ENCODE data around the gene COA6.
"Not testable (repeated sequence)": the region's sequence is repeated elsewhere in the genome, so short reads cannot be mapped to it uniquely, and the experiment has no call there.

Gene COA6

GRCh38 chr1:234372011-234372757, 1.1 kb upstream of the COA6 start:
- Histone ChIP-seq H3K27me3 (ENCODE audit: control insufficient read depth, insufficient read depth, low read length) (peaks cover 6% of the 10 kb centered on the region), H3K9me3 (ENCODE audit: control insufficient read depth, low read depth, low read length) (no peaks in the 10 kb centered on the region), H3K4me3 (ENCODE audit: low read length) (peak overlapping the region; percentile 100), H3K27ac (ENCODE audit: low read length) (no peak overlapping the region), H3K4me1 (ENCODE audit: control insufficient read depth, low read depth, low read length) (peaks cover 4% of the 10 kb centered on the region), H3K9ac (ENCODE audit: low read length) (peak overlapping the region; percentile 90), H3K36me3 (ENCODE audit: control insufficient read depth, low read depth, low read length) (peaks cover 15% of the 10 kb centered on the region)

GRCh38 chr1:234373959-234374254, 651 bp downstream of the COA6 start:
- Histone ChIP-seq H3K9me3 (ENCODE audit: control insufficient read depth, low read depth, low read length) (no peaks in the 10 kb centered on the region), H3K4me3 (ENCODE audit: low read length) (peak overlapping the region; percentile 100), H3K36me3 (ENCODE audit: control insufficient read depth, low read depth, low read length) (peaks cover 29% of the 10 kb centered on the region), H3K9ac (ENCODE audit: low read length) (peak overlapping the region; percentile 90), H3K27me3 (ENCODE audit: control insufficient read depth, insufficient read depth, low read length) (peaks cover 3% of the 10 kb centered on the region), H3K27ac (ENCODE audit: low read length) (no peak overlapping the region), H3K4me1 (ENCODE audit: control insufficient read depth, low read depth, low read length) (peaks cover 4% of the 10 kb centered on the region)

- Histone ChIP-seq H3K27me3 (ENCODE audit: control insufficient read depth, insufficient read depth, low read length) (no peaks in the 10 kb centered on the region), H3K4me1 (ENCODE audit: control insufficient read depth, low read depth, low read length) (peaks cover 4% of the 10 kb centered on the region), H3K9ac (ENCODE audit: low read length) (no peak overlapping the region), H3K9me3 (ENCODE audit: control insufficient read depth, low read depth, low read length) (no peaks in the 10 kb centered on the region), H3K4me3 (ENCODE audit: low read length) (no peak overlapping the region), H3K36me3 (ENCODE audit: control insufficient read depth, low read depth, low read length) (peaks cover 45% of the 10 kb centered on the region), H3K27ac (ENCODE audit: low read length) (no peak overlapping the region)
These were observed 2.4 kb downstream of the COA6 start for GRCh38 chr1:234375672-234376071.

- not testable (repeated sequence) for H3K9ac ChIP-seq (ENCODE audit: low read length); H3K27me3 ChIP-seq (ENCODE audit: control insufficient read depth, insufficient read depth, low read length); H3K27ac ChIP-seq (ENCODE audit: low read length); H3K4me1 ChIP-seq (ENCODE audit: control insufficient read depth, low read depth, low read length); H3K4me3 ChIP-seq (ENCODE audit: low read length); H3K9me3 ChIP-seq (ENCODE audit: control insufficient read depth, low read depth, low read length)
- peaks cover 52% of the 10 kb centered on the region for H3K36me3 ChIP-seq (ENCODE audit: control insufficient read depth, low read depth, low read length)
These were observed 6.4 kb downstream of the COA6 start for GRCh38 chr1:234379591-234380109.

GRCh38 chr1:234381699-234382555, 8.7 kb downstream of the COA6 start:
- Histone ChIP-seq H3K27me3 (ENCODE audit: control insufficient read depth, insufficient read depth, low read length) (no peaks in the 10 kb centered on the region), H3K36me3 (ENCODE audit: control insufficient read depth, low read depth, low read length) (peaks cover 37% of the 10 kb centered on the region), H3K27ac (ENCODE audit: low read length) (no peak overlapping the region)

GRCh38 chr1:234386122-234386521, 12.9 kb downstream of the COA6 start:
- Histone ChIP-seq H3K4me3 (ENCODE audit: low read length) (no peak overlapping the region), H3K4me1 (ENCODE audit: control insufficient read depth, low read depth, low read length) (no peaks in the 10 kb centered on the region), H3K27ac (ENCODE audit: low read length) (no peak overlapping the region), H3K36me3 (ENCODE audit: control insufficient read depth, low read depth, low read length) (peaks cover 7% of the 10 kb centered on the region), H3K9me3 (ENCODE audit: control insufficient read depth, low read depth, low read length) (no peaks in the 10 kb centered on the region), H3K27me3 (ENCODE audit: control insufficient read depth, insufficient read depth, low read length) (no peaks in the 10 kb centered on the region), H3K9ac (ENCODE audit: low read length) (no peak overlapping the region)

More at GRCh38 chr1:234381699-234382555, 8.7 kb downstream of the COA6 start:
- no peak overlapping the region for H3K4me3 ChIP-seq (ENCODE audit: low read length)
- no peak overlapping the region for H3K9ac ChIP-seq (ENCODE audit: low read length)
- no peaks in the 10 kb centered on the region for H3K4me1 ChIP-seq (ENCODE audit: control insufficient read depth, low read depth, low read length)
- no peaks in the 10 kb centered on the region for H3K9me3 ChIP-seq (ENCODE audit: control insufficient read depth, low read depth, low read length)

- H3K9ac ChIP-seq (ENCODE audit: low read length): no peak overlapping the region
- no peaks in the 10 kb centered on the region for H3K27me3 ChIP-seq (ENCODE audit: control insufficient read depth, insufficient read depth, low read length)
- no peak overlapping the region for H3K4me3 ChIP-seq (ENCODE audit: low read length)
- peaks cover 13% of the 10 kb centered on the region for H3K36me3 ChIP-seq (ENCODE audit: control insufficient read depth, low read depth, low read length)
- H3K27ac ChIP-seq (ENCODE audit: low read length): no peak overlapping the region
- no peaks in the 10 kb centered on the region for H3K4me1 ChIP-seq (ENCODE audit: control insufficient read depth, low read depth, low read length)
- H3K9me3 ChIP-seq (ENCODE audit: control insufficient read depth, low read depth, low read length): no peaks in the 10 kb centered on the region
These were observed 14.8 kb downstream of the COA6 start for GRCh38 chr1:234388094-234388493.

GRCh38 chr1:234393190-234393589, 19.9 kb downstream of the COA6 start:
- Histone ChIP-seq H3K4me3 (ENCODE audit: low read length) (no peak overlapping the region), H3K9ac (ENCODE audit: low read length) (no peak overlapping the region), H3K9me3 (ENCODE audit: control insufficient read depth, low read depth, low read length) (no peaks in the 10 kb centered on the region), H3K36me3 (ENCODE audit: control insufficient read depth, low read depth, low read length) (peaks cover 11% of the 10 kb centered on the region), H3K27ac (ENCODE audit: low read length) (no peak overlapping the region), H3K4me1 (ENCODE audit: control insufficient read depth, low read depth, low read length) (no peaks in the 10 kb centered on the region), H3K27me3 (ENCODE audit: control insufficient read depth, insufficient read depth, low read length) (no peaks in the 10 kb centered on the region)

- Histone ChIP-seq H3K4me3 (ENCODE audit: low read length) (no peak overlapping the region), H3K9me3 (ENCODE audit: control insufficient read depth, low read depth, low read length) (no peaks in the 10 kb centered on the region), H3K4me1 (ENCODE audit: control insufficient read depth, low read depth, low read length) (no peaks in the 10 kb centered on the region), H3K27ac (ENCODE audit: low read length) (no peak overlapping the region), H3K36me3 (ENCODE audit: control insufficient read depth, low read depth, low read length) (peaks cover 11% of the 10 kb centered on the region), H3K9ac (ENCODE audit: low read length) (no peak overlapping the region), H3K27me3 (ENCODE audit: control insufficient read depth, insufficient read depth, low read length) (no peaks in the 10 kb centered on the region)
These were observed 22.0 kb downstream of the COA6 start for GRCh38 chr1:234395297-234395696.

- H3K9ac ChIP-seq (ENCODE audit: low read length): no peak overlapping the region
- no peaks in the 10 kb centered on the region for H3K4me1 ChIP-seq (ENCODE audit: control insufficient read depth, low read depth, low read length)
- no peak overlapping the region for H3K27ac ChIP-seq (ENCODE audit: low read length)
- H3K36me3 ChIP-seq (ENCODE audit: control insufficient read depth, low read depth, low read length): peaks cover 16% of the 10 kb centered on the region
- no peaks in the 10 kb centered on the region for H3K27me3 ChIP-seq (ENCODE audit: control insufficient read depth, insufficient read depth, low read length)
- no peaks in the 10 kb centered on the region for H3K9me3 ChIP-seq (ENCODE audit: control insufficient read depth, low read depth, low read length)
- no peak overlapping the region for H3K4me3 ChIP-seq (ENCODE audit: low read length)
These were observed 22.8 kb downstream of the COA6 start for GRCh38 chr1:234396092-234396491.

GRCh38 chr1:234396871-234397270, 23.6 kb downstream of the COA6 start:
- H3K27me3 ChIP-seq (ENCODE audit: control insufficient read depth, insufficient read depth, low read length): no peaks in the 10 kb centered on the region

More at GRCh38 chr1:234396871-234397270, 23.6 kb downstream of the COA6 start:
- Histone ChIP-seq H3K9ac (ENCODE audit: low read length) (no peak overlapping the region), H3K36me3 (ENCODE audit: control insufficient read depth, low read depth, low read length) (peaks cover 15% of the 10 kb centered on the region), H3K9me3 (ENCODE audit: control insufficient read depth, low read depth, low read length) (no peaks in the 10 kb centered on the region), H3K4me1 (ENCODE audit: control insufficient read depth, low read depth, low read length) (no peaks in the 10 kb centered on the region), H3K4me3 (ENCODE audit: low read length) (no peak overlapping the region), H3K27ac (ENCODE audit: low read length) (no peak overlapping the region)
